GM12873 (cell line): ENCODE measurements around the gene SNED1.

Experiments used
- TF ChIP-seq, protein P1 (sequence below): IDR thresholded peaks from 2 replicates; pipeline ENCODE4 v1.5.1; 2012; ENCODE audit warnings: low read depth, mild to moderate bottlenecking, moderate library complexity, low read length, control low read depth; ENCODE audit not compliant: insufficient read depth; ENCODE audit errors: missing control alignments

The SNED1 gene

DNA sequence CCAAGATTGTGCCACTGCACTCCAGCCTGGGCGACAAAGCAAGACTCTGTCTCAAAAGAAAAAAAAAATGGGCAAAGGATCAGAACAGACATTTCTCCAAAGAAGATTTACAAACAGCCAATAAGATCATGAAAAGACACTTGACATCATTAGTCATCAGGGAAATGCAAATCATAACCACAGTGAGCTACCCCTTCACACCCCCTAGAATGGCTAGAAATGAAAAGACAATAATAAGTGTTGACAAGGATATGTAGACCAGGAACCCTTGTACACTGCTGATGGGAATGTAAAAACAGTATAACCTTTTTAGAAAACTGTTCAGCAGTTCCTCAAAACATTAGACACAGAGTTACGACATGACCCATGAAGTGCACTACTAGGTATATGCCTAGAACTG is 122.0 kb downstream of the SNED1 start:
- TF ChIP-seq, protein P1, sequence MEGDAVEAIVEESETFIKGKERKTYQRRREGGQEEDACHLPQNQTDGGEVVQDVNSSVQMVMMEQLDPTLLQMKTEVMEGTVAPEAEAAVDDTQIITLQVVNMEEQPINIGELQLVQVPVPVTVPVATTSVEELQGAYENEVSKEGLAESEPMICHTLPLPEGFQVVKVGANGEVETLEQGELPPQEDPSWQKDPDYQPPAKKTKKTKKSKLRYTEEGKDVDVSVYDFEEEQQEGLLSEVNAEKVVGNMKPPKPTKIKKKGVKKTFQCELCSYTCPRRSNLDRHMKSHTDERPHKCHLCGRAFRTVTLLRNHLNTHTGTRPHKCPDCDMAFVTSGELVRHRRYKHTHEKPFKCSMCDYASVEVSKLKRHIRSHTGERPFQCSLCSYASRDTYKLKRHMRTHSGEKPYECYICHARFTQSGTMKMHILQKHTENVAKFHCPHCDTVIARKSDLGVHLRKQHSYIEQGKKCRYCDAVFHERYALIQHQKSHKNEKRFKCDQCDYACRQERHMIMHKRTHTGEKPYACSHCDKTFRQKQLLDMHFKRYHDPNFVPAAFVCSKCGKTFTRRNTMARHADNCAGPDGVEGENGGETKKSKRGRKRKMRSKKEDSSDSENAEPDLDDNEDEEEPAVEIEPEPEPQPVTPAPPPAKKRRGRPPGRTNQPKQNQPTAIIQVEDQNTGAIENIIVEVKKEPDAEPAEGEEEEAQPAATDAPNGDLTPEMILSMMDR = no peak

DNA sequence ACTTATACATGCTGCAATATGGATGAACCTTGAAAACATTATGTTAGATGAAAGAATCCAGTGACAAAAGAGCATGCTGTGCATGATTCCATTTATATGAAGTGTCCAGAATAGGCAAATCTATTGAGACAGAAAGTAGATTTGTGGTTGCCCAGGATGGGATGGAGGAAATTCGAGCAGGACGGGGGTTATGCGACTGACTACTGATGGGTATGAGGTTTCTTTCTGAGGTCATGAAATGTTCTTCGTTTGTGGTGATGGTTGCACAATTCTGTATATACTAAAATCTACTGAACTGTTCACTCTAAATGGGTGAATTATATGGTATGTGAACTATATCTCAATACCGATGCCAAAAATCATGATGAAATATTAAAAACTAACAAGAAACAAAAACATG is 122.6 kb downstream of the SNED1 start:
- TF ChIP-seq, protein P1 = no peak

DNA sequence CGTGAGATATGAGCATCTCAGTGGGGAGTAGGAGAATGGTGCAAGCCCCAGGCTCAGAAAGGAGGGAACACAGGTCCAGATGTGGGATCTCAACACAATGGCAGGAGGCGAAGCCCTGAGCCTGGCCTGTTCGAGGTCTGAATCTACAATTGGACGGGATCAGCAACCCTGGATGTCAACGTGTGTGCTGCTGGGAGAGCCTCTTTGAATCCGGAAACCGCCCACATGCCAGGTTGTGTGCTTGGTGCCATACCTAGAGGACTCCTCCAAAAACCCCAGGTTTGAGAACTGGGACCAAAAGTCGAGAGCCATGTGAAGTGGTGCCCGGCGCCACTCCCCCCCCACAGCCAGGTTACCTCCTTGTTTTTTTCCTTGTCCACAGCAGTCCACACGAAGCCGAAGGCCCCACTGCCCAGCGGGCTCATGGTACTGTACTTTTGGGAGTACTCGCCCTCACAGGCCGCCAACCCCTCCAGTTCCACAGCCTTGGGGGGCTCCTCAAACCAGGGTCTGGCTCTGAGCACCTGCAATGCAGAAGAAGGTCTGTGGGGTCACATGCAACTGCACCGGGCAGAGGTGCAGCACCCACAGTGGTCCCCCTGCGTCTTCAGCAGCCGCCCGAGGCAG is 124.1 kb downstream of the SNED1 start:
- TF ChIP-seq, protein P1 = no peak

DNA sequence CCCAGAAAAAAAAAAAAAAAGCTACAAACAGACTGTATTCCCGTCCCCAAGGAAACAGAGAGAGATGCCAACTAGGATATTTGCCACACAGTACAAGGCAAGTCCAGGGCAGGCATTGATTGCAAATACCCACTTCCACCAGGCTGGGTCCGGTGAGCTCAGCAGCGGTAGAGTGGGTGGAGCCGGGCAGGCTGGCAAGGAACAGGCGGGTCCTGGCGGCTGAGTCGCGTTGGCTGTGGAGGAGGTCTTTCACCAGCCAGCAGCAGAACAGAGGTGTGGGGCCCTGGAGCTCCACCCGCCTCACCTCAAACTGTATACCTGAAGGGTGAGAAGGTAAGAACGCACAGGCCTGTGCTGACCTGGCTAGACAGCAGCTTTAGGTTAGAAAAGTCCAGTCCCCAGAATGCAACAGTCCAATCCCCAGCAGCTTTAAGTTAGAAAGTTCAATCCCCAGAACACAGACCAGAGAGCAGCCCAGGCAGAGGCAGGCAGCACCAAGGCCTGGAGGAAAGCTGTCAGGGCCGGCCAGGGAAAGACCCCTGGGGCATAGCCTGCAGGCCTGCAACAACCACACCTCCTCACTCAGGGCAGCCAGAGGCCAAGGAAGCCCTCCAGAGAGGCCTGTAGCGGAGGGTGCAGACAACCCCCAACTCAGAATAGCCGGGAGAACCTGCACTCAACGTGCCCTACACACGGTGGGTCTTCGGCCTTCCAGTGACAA is 125.6 kb downstream of the SNED1 start:
- TF ChIP-seq, protein P1 = no peak

DNA sequence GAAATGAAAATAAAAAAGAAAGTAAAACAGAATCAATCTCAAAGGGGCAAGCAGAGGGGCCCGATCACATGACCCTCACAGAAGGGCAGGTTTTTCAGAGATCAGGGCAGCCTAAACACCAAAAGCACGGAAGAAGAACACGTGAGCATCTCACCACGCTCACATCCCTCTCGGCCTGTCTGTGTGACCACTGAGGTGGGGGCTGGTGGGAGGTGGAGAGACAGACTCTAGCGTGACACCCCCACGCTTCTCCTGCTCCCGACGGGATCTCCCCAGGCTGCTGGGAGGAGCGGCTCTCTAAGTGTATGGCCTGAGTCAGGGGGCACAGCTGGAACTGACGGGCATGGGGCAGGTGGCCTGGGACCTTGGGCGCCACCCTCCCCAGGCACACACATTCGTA is 127.2 kb downstream of the SNED1 start:
- TF ChIP-seq, protein P1 = no peak

DNA sequence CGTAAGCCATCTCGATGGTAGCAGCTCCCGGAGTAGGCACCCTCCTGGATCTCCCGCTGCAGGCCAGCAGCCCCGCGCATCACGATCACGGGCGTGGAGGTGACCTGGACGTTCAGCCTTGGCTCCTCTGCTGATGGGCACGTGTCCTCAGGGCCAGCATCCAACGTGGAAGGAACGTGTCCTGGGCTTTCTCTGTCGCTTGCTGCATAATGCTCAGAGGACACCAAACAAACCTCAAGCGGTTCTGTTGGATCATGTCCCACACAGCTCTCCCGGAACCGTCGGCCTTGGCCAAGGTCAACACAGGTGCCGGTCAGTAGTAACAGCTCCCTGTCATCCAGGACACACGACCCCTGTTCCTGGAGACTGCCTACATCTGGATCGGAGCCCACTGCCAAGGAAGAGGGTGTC is 127.8 kb downstream of the SNED1 start:
- TF ChIP-seq, protein P1 = no peak

DNA sequence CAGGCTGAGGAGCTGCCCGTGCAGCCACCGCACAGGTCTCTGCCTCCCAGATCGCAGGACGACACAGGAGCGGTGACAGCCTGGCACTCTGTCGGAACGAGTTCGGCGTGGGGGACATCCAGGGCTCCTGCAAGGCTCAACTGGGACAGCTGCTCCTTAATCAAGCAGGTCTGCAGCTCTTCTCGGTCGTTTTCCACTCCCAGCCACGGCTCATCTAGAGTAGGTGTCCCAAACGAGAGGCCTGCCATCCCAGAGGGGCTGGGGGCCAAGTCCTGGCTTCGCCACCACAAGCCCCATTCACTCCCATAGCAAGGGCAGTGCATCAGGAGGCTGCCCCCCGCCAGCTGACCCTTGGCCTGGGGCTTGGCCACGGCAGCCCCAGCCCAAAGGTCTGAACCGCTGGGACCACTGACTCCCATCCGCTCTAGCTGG is 128.4 kb downstream of the SNED1 start:
- TF ChIP-seq, protein P1 = no peak
